NT2/D1 (cell line): ENCODE results near the gene KRT12.

ENCODE experiments used
- YY1 ChIP-seq: IDR thresholded peaks from 2 replicates; pipeline ENCODE4 v1.6.1; 2011; ENCODE audit not compliant: insufficient read length, insufficient read depth
- ZNF274 ChIP-seq: IDR thresholded peaks from 2 replicates; pipeline ENCODE4 v1.6.1; 2011; ENCODE audit warnings: mild to moderate bottlenecking, low read depth, low read length

DNA sequence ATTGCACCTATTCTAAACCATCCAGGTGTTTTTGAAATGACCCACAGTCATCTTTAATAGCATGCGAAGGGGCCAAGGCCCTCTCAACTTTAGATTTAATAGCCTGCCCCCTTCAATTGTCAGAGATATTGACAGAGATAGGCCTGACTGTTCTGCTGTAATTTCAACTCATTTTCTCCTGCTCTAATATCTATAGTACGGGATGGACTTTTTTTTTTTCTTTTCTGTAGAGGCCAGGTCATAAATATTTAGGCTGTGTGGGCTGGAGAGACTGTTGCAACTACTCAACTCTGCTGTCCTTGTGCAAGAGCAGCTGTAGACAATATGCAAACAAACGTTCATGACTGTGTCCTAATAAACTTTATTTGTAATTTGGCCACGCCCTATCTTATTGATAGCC, 42.7 kb upstream of the KRT12 start:
- no peak for TF ChIP-seq YY1
- no peak for TF ChIP-seq ZNF274
